H1 (cell line): ENCODE data around the gene TMCC3. TPM values are rescaled to one million over a fixed set of nuclear protein-coding genes. Genes with fewer than 3 reads are reported as not detected.

Experiments
- CTCF ChIA-PET: fragments of 300-600 bp; sonication (Branson Sonifier 250); formaldehyde crosslinking; loops from one replicate; lab custom pipeline; 2021; ENCODE audit not compliant: partially characterized antibody; lab: Charles Lee
- POLR2A ChIA-PET: fragments of 300-600 bp; sonication (Branson Sonifier 250); formaldehyde crosslinking; loops from one replicate; lab custom pipeline; 2021; ENCODE audit warnings: inconsistent platforms; ENCODE audit not compliant: partially characterized antibody; lab: Charles Lee
- DNase-seq, 2 experiments: peaks; one replicate each; pipeline versions ENCODE4 v3.0.0 to v3.0.0-alpha.2; 2010 to 2022; ENCODE audit warnings: low spot score in 2 of 2, low read depth in 1 of 2, mixed read lengths in 1 of 2
- FAIRE-seq: peaks from 2 replicates; lab custom pipeline; 2011; peaks lifted over from hg19 to GRCh38; lab: Jason Lieb, UNC
- H2AFZ ChIP-seq: 2 replicates; pipeline ENCODE4 v1.8.1; 2012; ENCODE audit warnings: low read length, inconsistent platforms
- H2AK5ac ChIP-seq: 2 replicates; pipeline ENCODE4 v1.6.1; 2013; ENCODE audit warnings: low read depth, low read length
- H2BK120ac ChIP-seq: replicated peaks from 2 replicates; pipeline ENCODE3; 2013; ENCODE audit warnings: low read depth, low read length, inconsistent platforms
- H2BK12ac ChIP-seq: 2 replicates; pipeline ENCODE4 v1.6.1; 2013; ENCODE audit warnings: low read depth, low read length
- H2BK15ac ChIP-seq: 2 replicates; pipeline ENCODE4 v1.6.1; 2013; ENCODE audit warnings: low read length
- H2BK20ac ChIP-seq: 2 replicates; pipeline ENCODE4 v1.6.1; 2013; ENCODE audit warnings: low read length
- H2BK5ac ChIP-seq: 2 replicates; pipeline ENCODE4 v1.6.1; 2013; ENCODE audit warnings: low read depth, low read length
- H3K14ac ChIP-seq: 2 replicates; pipeline ENCODE4 v1.6.1; 2013; ENCODE audit warnings: inconsistent platforms; ENCODE audit not compliant: insufficient read length
- H3K18ac ChIP-seq: 2 replicates; pipeline ENCODE4 v1.6.1; 2013; ENCODE audit warnings: low read length; ENCODE audit errors: extremely low read depth
- H3K23ac ChIP-seq: 2 replicates; pipeline ENCODE4 v1.6.1; 2013; ENCODE audit warnings: inconsistent platforms; ENCODE audit not compliant: insufficient read length
- H3K23me2 ChIP-seq: 2 replicates; pipeline ENCODE4 v1.6.1; 2013; ENCODE audit warnings: low read depth, low read length
- H3K27ac ChIP-seq: 2 replicates; pipeline ENCODE4 v1.6.1; 2011; ENCODE audit warnings: low read depth, low read length, inconsistent platforms
- H3K27me3 ChIP-seq, 4 experiments: replicated peaks in 1 of 4; 1 replicate in 1 of 4; 2 replicates in 3 of 4; pipeline versions ENCODE4 v1.6.1 to v1.8.1; 2011 to 2013; ENCODE audit warnings: low read length in 3 of 4, mild to moderate bottlenecking in 3 of 4, inconsistent platforms in 2 of 4, mixed read lengths in 2 of 4, moderate library complexity in 1 of 4; ENCODE audit not compliant: control insufficient read depth in 3 of 4, insufficient read depth in 3 of 4; ENCODE audit errors: extremely low read depth in 1 of 4
- H3K36me3 ChIP-seq, 4 experiments: 2 replicates each; pipeline versions ENCODE4 v1.6.1 to v1.8.1; 2011 to 2013; ENCODE audit warnings: mild to moderate bottlenecking in 4 of 4, low read length in 3 of 4, moderate library complexity in 2 of 4, control low read depth in 1 of 4, inconsistent platforms in 1 of 4; ENCODE audit not compliant: insufficient read depth in 4 of 4, control insufficient read depth in 2 of 4
- H3K4ac ChIP-seq: replicated peaks from 2 replicates; pipeline ENCODE3; 2013; ENCODE audit warnings: low read length, low read depth, mixed read lengths, inconsistent platforms; ENCODE audit not compliant: insufficient read length
- H3K4me1 ChIP-seq, 4 experiments: replicated peaks in 1 of 4; 1 replicate in 1 of 4; 2 replicates in 3 of 4; pipeline versions ENCODE4 v1.6.1 to v1.8.1; 2011 to 2013; ENCODE audit warnings: low read length in 3 of 4, inconsistent platforms in 2 of 4, mixed read lengths in 1 of 4; ENCODE audit not compliant: insufficient read depth in 4 of 4, control insufficient read depth in 3 of 4
- H3K4me2 ChIP-seq, 2 experiments: 2 replicates each; pipeline versions ENCODE4 v1.6.1 to v1.8.1; 2011 to 2013; ENCODE audit warnings: low read depth in 2 of 2, low read length in 2 of 2, control low read depth in 1 of 2, inconsistent platforms in 1 of 2, mild to moderate bottlenecking in 1 of 2; ENCODE audit not compliant: insufficient read depth in 1 of 2
- H3K4me3 ChIP-seq, 4 experiments: fragments of 200-600, 300-600 bp in 1 of 4; sonication (generic), shearing (Covaris generic), sonication (Bioruptor Twin) in 1 of 4; 2 replicates each; pipeline versions ENCODE4 v1.5.1 to v1.8.1; 2011 to 2016; ENCODE audit warnings: low read length in 4 of 4, low read depth in 3 of 4, control low read depth in 2 of 4, inconsistent platforms in 2 of 4, mild to moderate bottlenecking in 2 of 4, mixed read lengths in 1 of 4, moderate library complexity in 1 of 4; ENCODE audit not compliant: insufficient read depth in 2 of 4; ENCODE audit errors: extremely low read depth in 1 of 4
- H3K56ac ChIP-seq: replicated peaks from 2 replicates; pipeline ENCODE3; 2013; ENCODE audit warnings: low read depth, mild to moderate bottlenecking, mixed read lengths, low read length, inconsistent platforms; ENCODE audit not compliant: insufficient read length
- H3K79me1 ChIP-seq: 2 replicates; pipeline ENCODE4 v1.6.1; 2013; ENCODE audit warnings: low read depth, low read length, control low read depth
- H3K79me2 ChIP-seq, 2 experiments: 2 replicates each; pipeline versions ENCODE4 v1.6.1 to v1.8.1; 2012 to 2013; ENCODE audit warnings: low read length in 2 of 2, mild to moderate bottlenecking in 2 of 2, inconsistent platforms in 1 of 2; ENCODE audit not compliant: insufficient read depth in 2 of 2, control insufficient read depth in 1 of 2
- H3K9ac ChIP-seq, 4 experiments: replicated peaks in 1 of 4; 1 replicate in 1 of 4; 2 replicates in 3 of 4; pipeline versions ENCODE4 v1.6.1 to v1.8.1; 2011 to 2013; ENCODE audit warnings: low read depth in 3 of 4, low read length in 3 of 4, control low read depth in 2 of 4, mild to moderate bottlenecking in 2 of 4, moderate library complexity in 2 of 4, inconsistent platforms in 1 of 4; ENCODE audit errors: extremely low read depth in 1 of 4
- H3K9me3 ChIP-seq, 2 experiments: 2 replicates each; pipeline versions ENCODE4 v1.6.1 to v1.8.1; 2012 to 2013; ENCODE audit warnings: mild to moderate bottlenecking in 2 of 2, moderate library complexity in 2 of 2, control low read depth in 1 of 2, inconsistent platforms in 1 of 2, low read depth in 1 of 2, low read length in 1 of 2, mixed read lengths in 1 of 2; ENCODE audit not compliant: insufficient read depth in 2 of 2
- H4K20me1 ChIP-seq, 2 experiments: replicated peaks in 1 of 2; 2 replicates each; pipeline versions ENCODE3 to v1.8.1; 2011 to 2013; ENCODE audit warnings: inconsistent platforms in 2 of 2, low read length in 2 of 2, mild to moderate bottlenecking in 1 of 2; ENCODE audit not compliant: insufficient read depth in 2 of 2, control insufficient read depth in 1 of 2
- H4K5ac ChIP-seq: 2 replicates; pipeline ENCODE4 v1.6.1; 2013; ENCODE audit warnings: low read length, low read depth, mixed read lengths, inconsistent platforms; ENCODE audit not compliant: insufficient read length
- H4K8ac ChIP-seq: 2 replicates; pipeline ENCODE4 v1.8.0; 2013; ENCODE audit warnings: mild to moderate bottlenecking, moderate library complexity, low read length, inconsistent platforms; ENCODE audit not compliant: insufficient read depth; ENCODE audit errors: extremely low read depth
- H4K91ac ChIP-seq: replicated peaks from 2 replicates; pipeline ENCODE3; 2013; ENCODE audit warnings: low read length, mixed read lengths, inconsistent platforms; ENCODE audit not compliant: insufficient read length
- CBX8 ChIP-seq: fragments of 300-800, 300-1000 bp; sonication (generic); IDR thresholded peaks from 2 replicates; pipeline ENCODE4 v1.7.1; 2016; ENCODE audit warnings: low read depth, low read length, borderline replicate concordance
- CEBPB ChIP-seq: IDR thresholded peaks from 2 replicates; pipeline ENCODE4 v1.6.1; 2012; ENCODE audit warnings: low read depth, low read length
- EP300 ChIP-seq, 2 experiments: IDR thresholded peaks; 1 replicate in 1 of 2; 2 replicates in 1 of 2; pipeline ENCODE4 v1.6.1; 2011 to 2012; ENCODE audit warnings: low read depth in 2 of 2, low read length in 2 of 2, mild to moderate bottlenecking in 2 of 2, borderline replicate concordance in 1 of 2, inconsistent platforms in 1 of 2, moderate library complexity in 1 of 2
- JUN ChIP-seq: IDR thresholded peaks from 2 replicates; pipeline ENCODE4 v1.6.1; 2011; ENCODE audit warnings: low read depth, mild to moderate bottlenecking, improper control_type of control experiment, low read length
- KDM1A ChIP-seq: fragments of 200-600, 300-600 bp; sonication (generic); IDR thresholded peaks from 2 replicates; pipeline ENCODE4 v1.7.1; 2016; ENCODE audit warnings: mild to moderate bottlenecking, low read length, borderline replicate concordance
- KDM4A ChIP-seq: IDR thresholded peaks from one replicate; pipeline ENCODE4 v1.7.1; 2012; ENCODE audit warnings: low read depth, mild to moderate bottlenecking, moderate library complexity, low read length, inconsistent platforms; ENCODE audit not compliant: severe bottlenecking
- PHF8 ChIP-seq: fragments of 200-600 bp; sonication (generic); conservative IDR thresholded peaks from 2 replicates; pipeline ENCODE4 v1.7.1; 2012; ENCODE audit warnings: low read depth, mild to moderate bottlenecking, inconsistent platforms, low read length, moderate library complexity
- RFX5 ChIP-seq: IDR thresholded peaks from 2 replicates; pipeline ENCODE4 v1.6.1; 2011; ENCODE audit warnings: low read depth, low read length, improper control_type of control experiment, borderline replicate concordance
- RXRA ChIP-seq: IDR thresholded peaks from 2 replicates; pipeline ENCODE4 v1.6.1; 2011; ENCODE audit warnings: low read depth, mild to moderate bottlenecking, low read length, moderate library complexity; ENCODE audit not compliant: insufficient read depth
- SAP30 ChIP-seq: fragments of 300-600 bp; sonication (generic); IDR thresholded peaks from 2 replicates; pipeline ENCODE4 v1.7.1; 2012; ENCODE audit warnings: low read length, moderate library complexity, mild to moderate bottlenecking, inconsistent platforms; ENCODE audit not compliant: insufficient read depth, insufficient replicate concordance
- SP4 ChIP-seq: IDR thresholded peaks from 2 replicates; pipeline ENCODE4 v1.6.1; 2012; ENCODE audit warnings: low read length, inconsistent platforms
- TBP ChIP-seq: IDR thresholded peaks from 2 replicates; pipeline ENCODE4 v1.6.1; 2011; ENCODE audit warnings: low read depth, low read length, improper control_type of control experiment
- WGBS, 2 experiments: shearing (Covaris generic) in 1 of 2; methylation state at CpG; one replicate each; pipeline versions ENCODE4 v1.1.6 to v1.1.7; 2013 to 2015; ENCODE audit warnings: low lambda C conversion rate in 2 of 2, mixed read lengths in 2 of 2, inconsistent platforms in 1 of 2, low coverage in 1 of 2, missing lambda C conversion rate in 1 of 2; ENCODE audit not compliant: insufficient replicate concordance in 2 of 2, insufficient coverage in 1 of 2, insufficient read length in 1 of 2; ENCODE audit errors: extremely low coverage in 1 of 2, missing lambda C conversion rate in 1 of 2; 5-methylcytosine and 5-hydroxymethylcytosine counted together
- polyA plus RNA-seq, 7 experiments: library from polyadenylated mRNA; depleted of rRNA in 3 of 7; stranded (reverse) in 5 of 7; unstranded in 2 of 7; fragments of >200 nt in 5 of 7; fragments of 200-250 nt in 2 of 7; gene quantifications; 1 replicate in 5 of 7; 2 replicates in 1 of 7; 4 replicates in 1 of 7; pipeline versions ENCODE4 v1.2.1 to v1.2.3, GENCODE V29; 2011 to 2013; ENCODE audit warnings: missing spikeins in 2 of 7, mixed read lengths in 2 of 7
- total RNA-seq: library from RNA; stranded (reverse); fragmentation: NEBNext Ultra II Directional; extraction: Animal tissue kit (Norgen Biotek cat#: 25700); gene quantifications from 2 replicates; pipeline ENCODE4 v1.2.1, GENCODE V29; 2021
- TF ChIP-seq, protein P1 (sequence below): IDR thresholded peaks from 2 replicates; pipeline ENCODE4 v1.6.1; 2011; ENCODE audit warnings: low read length, improper control_type of control experiment

TMCC3 gene
- total and polyA plus RNA-seq, 2 of the 8 experiments (the other 6 are each of a cell fraction or from before 2014, with no cell fraction given): 1.7 to 4.1 TPM

DNA sequence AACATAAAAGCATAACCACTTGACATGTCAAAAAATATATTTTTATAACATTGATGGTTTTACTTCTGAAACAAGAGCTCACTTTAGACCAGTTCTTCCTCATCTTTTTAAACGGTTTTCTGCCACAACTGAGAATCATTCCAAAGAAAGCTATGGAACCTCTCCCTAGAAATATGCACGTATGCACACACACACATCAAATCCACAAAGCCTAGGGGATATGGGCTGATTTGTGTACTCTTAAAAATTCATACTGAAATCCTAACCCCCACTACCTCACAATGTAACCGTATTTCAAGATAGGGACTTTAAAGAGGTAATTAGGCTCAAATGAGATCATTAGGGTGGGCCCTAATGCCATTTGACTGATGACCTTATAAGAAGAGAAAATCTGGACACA, 19.3 kb downstream of the TMCC3 start:
- DNase-seq (no peak), FAIRE-seq (no peak)
- Histone ChIP-seq H3K23me2 (no peaks in the 10 kb centered on the region), H2BK20ac (no peak overlapping the region), H2BK12ac (no peak overlapping the region), H3K18ac (no peak overlapping the region), H2BK15ac (no peak overlapping the region), H3K4me1 (peaks cover 0 to 3% (median 0%) of the 10 kb centered on the region in 4 experiments; a peak in 3 of 7 replicates), H2BK5ac (no peak overlapping the region), H3K23ac (no peak overlapping the region), H3K27me3 (no peaks in the 10 kb centered on the region), H3K4me2 (no peak overlapping the region), H3K79me1 (no peaks in the 10 kb centered on the region), H3K14ac (no peak overlapping the region), H4K20me1 (no peaks in the 10 kb centered on the region), H3K4me3 (no peak overlapping the region), H2AK5ac (no peak overlapping the region), H3K27ac (no peak overlapping the region), H3K9me3 (no peaks in the 10 kb centered on the region), H3K36me3 (no peaks in the 10 kb centered on the region), H3K9ac (no peak overlapping the region), H4K5ac (no peak overlapping the region), H3K56ac (no peak overlapping the region), H2BK120ac (no peak overlapping the region), H3K4ac (no peak overlapping the region), H4K8ac (no peak overlapping the region), H4K91ac (no peak overlapping the region), H2AFZ (no peak overlapping the region), H3K79me2 (no peaks in the 10 kb centered on the region)
- POLR2A ChIA-PET: interaction anchor here (2.7 kb wide), 1 partner anchor 10 kb away, joined by 10 read pairs; no protein-coding TSS in a partner anchor
- WGBS, 2 experiments: 87% methylated on average over 3 of the region's 3 CpGs; no CpG with 5 or more reads in 1 of the 2 experiments
- CTCF ChIA-PET: no interaction called here
- TF ChIP-seq, protein P1, sequence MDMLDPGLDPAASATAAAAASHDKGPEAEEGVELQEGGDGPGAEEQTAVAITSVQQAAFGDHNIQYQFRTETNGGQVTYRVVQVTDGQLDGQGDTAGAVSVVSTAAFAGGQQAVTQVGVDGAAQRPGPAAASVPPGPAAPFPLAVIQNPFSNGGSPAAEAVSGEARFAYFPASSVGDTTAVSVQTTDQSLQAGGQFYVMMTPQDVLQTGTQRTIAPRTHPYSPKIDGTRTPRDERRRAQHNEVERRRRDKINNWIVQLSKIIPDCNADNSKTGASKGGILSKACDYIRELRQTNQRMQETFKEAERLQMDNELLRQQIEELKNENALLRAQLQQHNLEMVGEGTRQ: no peak
- TF ChIP-seq EP300 (IDR thresholded peaks at IDR 0.05; ENCODE audit: borderline replicate concordance in 1 of 2, low read depth in 2 of 2, low read length in 2 of 2): no peak
- no peak for TF ChIP-seq TBP
- no peak for TF ChIP-seq PHF8
- TF ChIP-seq CEBPB: no peak
- no peak for TF ChIP-seq JUN
- no peak for TF ChIP-seq SP4
- TF ChIP-seq CBX8: no peak
- TF ChIP-seq RXRA: no peak
- no peak for TF ChIP-seq SAP30
- no peak for TF ChIP-seq KDM4A
- no peak for TF ChIP-seq KDM1A
- TF ChIP-seq RFX5: no peak
